Common myeloid progenitor, CD34-positive (primary cell): ENCODE results near the gene ITGA5.

Source experiments
- CTCF ChIA-PET: fragments of 350-600 bp; sonication (Branson Sonifier 250); formaldehyde crosslinking; loops from one replicate; lab custom pipeline; 2021; ENCODE audit warnings: antibody characterized with exemption; lab: Charles Lee
- POLR2A ChIA-PET: fragments of 350-600 bp; sonication (Branson Sonifier 250); formaldehyde crosslinking; loops from one replicate; lab custom pipeline; 2021; ENCODE audit warnings: antibody characterized with exemption; lab: Charles Lee
- DNase-seq, 3 donors: peaks; one replicate each; pipeline versions ENCODE4 v3.0.0 to v3.0.0-alpha.2; 2013
- H3K27ac ChIP-seq, 2 experiments: 1 replicate in 1 of 2; 2 replicates in 1 of 2; pipeline ENCODE4 v1.7.0; 2013; ENCODE audit warnings: inconsistent platforms in 2 of 2, low read length in 2 of 2, mild to moderate bottlenecking in 2 of 2, low read depth in 1 of 2, moderate library complexity in 1 of 2; ENCODE audit not compliant: severe bottlenecking in 2 of 2, insufficient read depth in 1 of 2, poor library complexity in 1 of 2
- H3K27me3 ChIP-seq, 5 experiments: replicated peaks in 2 of 5; 1 replicate in 3 of 5; 2 replicates in 2 of 5; pipeline versions ENCODE4 v1.6.1 to v1.7.0; 2013; ENCODE audit warnings: low read length in 4 of 5, mild to moderate bottlenecking in 2 of 5, moderate library complexity in 2 of 5, inconsistent platforms in 1 of 5; ENCODE audit not compliant: insufficient read depth in 5 of 5, control insufficient read depth in 4 of 5
- H3K36me3 ChIP-seq, 4 experiments: 1 replicate in 2 of 4; 2 replicates in 2 of 4; pipeline versions ENCODE4 v1.6.1 to v1.7.0; 2013; ENCODE audit warnings: low read length in 3 of 4, control low read depth in 1 of 4, mild to moderate bottlenecking in 1 of 4; ENCODE audit not compliant: control insufficient read depth in 4 of 4, insufficient read depth in 4 of 4
- H3K4me1 ChIP-seq, 4 experiments: 1 replicate in 3 of 4; 2 replicates in 1 of 4; pipeline versions ENCODE4 v1.6.1 to v1.7.1; 2013; ENCODE audit warnings: low read length in 3 of 4, mild to moderate bottlenecking in 3 of 4, control low read depth in 1 of 4, inconsistent platforms in 1 of 4, moderate library complexity in 1 of 4; ENCODE audit not compliant: control insufficient read depth in 4 of 4, insufficient read depth in 4 of 4; ENCODE audit errors: control extremely low read depth in 1 of 4
- H3K4me3 ChIP-seq, 7 experiments: 1 replicate in 4 of 7; 2 replicates in 3 of 7; pipeline versions ENCODE4 v1.5.1 to v1.7.0; 2013; ENCODE audit warnings: mild to moderate bottlenecking in 7 of 7, low read length in 6 of 7, moderate library complexity in 6 of 7, inconsistent platforms in 2 of 7, low read depth in 2 of 7, control low read depth in 1 of 7; ENCODE audit not compliant: insufficient read depth in 4 of 7, control insufficient read depth in 1 of 7; ENCODE audit errors: extremely low read depth in 1 of 7
- H3K9me3 ChIP-seq, 5 experiments: 1 replicate in 4 of 5; 2 replicates in 1 of 5; pipeline versions ENCODE4 v1.6.1 to v1.7.1; 2013; ENCODE audit warnings: low read length in 4 of 5, mild to moderate bottlenecking in 2 of 5, inconsistent platforms in 1 of 5, low read depth in 1 of 5, moderate library complexity in 1 of 5; ENCODE audit not compliant: control insufficient read depth in 4 of 5, insufficient read depth in 2 of 5; ENCODE audit errors: control extremely low read depth in 1 of 5
- WGBS: methylation state at CpG from one replicate; pipeline ENCODE4 v1.1.5; 2013; ENCODE audit not compliant: insufficient coverage; 5-methylcytosine and 5-hydroxymethylcytosine counted together

The ITGA5 gene

GRCh38 chr12:54378796-54379397 lies 40.2 kb downstream of the ITGA5 start:
- WGBS = 66% methylated on average over 20 of the region's 49 CpGs
- no peak for DNase-seq
- Histone ChIP-seq H3K4me1 (peaks cover 0 to 15% (median 10%) of the 10 kb centered on the region in 4 experiments), H3K27ac (no peak overlapping the region), H3K27me3 (no peaks in the 10 kb centered on the region), H3K9me3 (no peaks in the 10 kb centered on the region), H3K4me3 (peak overlapping the region in 2 of 7 experiments; percentile 34 to 39), H3K36me3 (peaks cover 2 to 64% (median 15%) of the 10 kb centered on the region in 4 experiments)
- ChIA-PET POLR2A (interaction anchor here (1.1 kb wide), 1 partner anchor 61 kb away, joined by 3 read pairs; no protein-coding TSS in a partner anchor), CTCF (interaction anchor here (0.7 to 13.6 kb wide), 38 partner anchors 7 to 167 kb away, joined by 3 to 160 read pairs (median 5); partner anchors contain the start of genes CBX5 and NFE2)

GRCh38 chr12:54377797-54378515 lies 41.1 kb downstream of the ITGA5 start:
- no peak for DNase-seq
- H3K36me3 ChIP-seq = peaks cover 2 to 68% (median 19%) of the 10 kb centered on the region in 4 experiments
- no peaks in the 10 kb centered on the region for H3K27me3 ChIP-seq
- ChIA-PET CTCF (interaction anchor here (1.5 to 13.6 kb wide), 15 partner anchors 6 to 153 kb away, joined by 3 to 160 read pairs (median 16); no protein-coding TSS in a partner anchor), POLR2A (no interaction called here)
- 100% methylated on average over 2 of the region's 6 CpGs for WGBS
- H3K9me3 ChIP-seq = no peaks in the 10 kb centered on the region
- H3K4me3 ChIP-seq = no peak overlapping the region
- no peak overlapping the region for H3K27ac ChIP-seq
- peaks cover 0 to 7% (median 5%) of the 10 kb centered on the region in 4 experiments for H3K4me1 ChIP-seq

GRCh38 chr12:54377007-54377406 lies 42.1 kb downstream of the ITGA5 start:
- Histone ChIP-seq H3K36me3 (peaks cover 0 to 66% (median 19%) of the 10 kb centered on the region in 4 experiments), H3K27ac (no peak overlapping the region), H3K27me3 (no peaks in the 10 kb centered on the region), H3K9me3 (no peaks in the 10 kb centered on the region), H3K4me3 (no peak overlapping the region), H3K4me1 (peaks cover 0 to 10% (median 9%) of the 10 kb centered on the region in 4 experiments)
- DNase-seq = no peak
- ChIA-PET CTCF (interaction anchor here (1.0 to 13.6 kb wide), 5 partner anchors 16 to 132 kb away, joined by 3 to 160 read pairs (median 6); no protein-coding TSS in a partner anchor), POLR2A (no interaction called here)
- WGBS = 89% methylated on average over 1 of the region's 2 CpGs

GRCh38 chr12:54376596-54376995 lies 42.5 kb downstream of the ITGA5 start:
- ChIA-PET POLR2A (no interaction called here), CTCF (interaction anchor here (1.0 to 13.6 kb wide), 6 partner anchors 16 to 132 kb away, joined by 3 to 160 read pairs (median 4); no protein-coding TSS in a partner anchor)
- 92% methylated on average over 3 of the region's 4 CpGs for WGBS
- H3K27me3 ChIP-seq = no peaks in the 10 kb centered on the region
- no peak overlapping the region for H3K27ac ChIP-seq
- peaks cover 0 to 68% (median 20%) of the 10 kb centered on the region in 4 experiments for H3K36me3 ChIP-seq
- no peak for DNase-seq
- no peak overlapping the region for H3K4me3 ChIP-seq
- peaks cover 0 to 14% (median 13%) of the 10 kb centered on the region in 4 experiments for H3K4me1 ChIP-seq
- no peaks in the 10 kb centered on the region for H3K9me3 ChIP-seq

- Histone ChIP-seq H3K4me1 (peaks cover 0 to 17% (median 16%) of the 10 kb centered on the region in 4 experiments), H3K36me3 (peaks cover 0 to 73% (median 21%) of the 10 kb centered on the region in 4 experiments), H3K4me3 (no peak overlapping the region), H3K9me3 (no peaks in the 10 kb centered on the region), H3K27ac (no peak overlapping the region), H3K27me3 (no peaks in the 10 kb centered on the region)
- no CpG with 5 or more reads among the region's 2 CpGs for WGBS
- ChIA-PET POLR2A (interaction anchor here (0.6 kb wide), 1 partner anchor 16 kb away, joined by 4 read pairs; no protein-coding TSS in a partner anchor), CTCF (interaction anchor here (0.7 to 13.6 kb wide), 7 partner anchors 9 to 159 kb away, joined by 3 to 160 read pairs (median 6); partner anchors contain the start of gene ZNF385A)
- DNase-seq = no peak
These were observed 43.8 kb downstream of the ITGA5 start for GRCh38 chr12:54375259-54375579.

- H3K36me3 ChIP-seq = peaks cover 0 to 72% (median 21%) of the 10 kb centered on the region in 4 experiments
- ChIA-PET POLR2A (no interaction called here), CTCF (interaction anchor here (0.7 to 13.6 kb wide), 8 partner anchors 10 to 158 kb away, joined by 3 to 160 read pairs (median 6); partner anchors contain the start of gene ZNF385A)
- H3K9me3 ChIP-seq = no peaks in the 10 kb centered on the region
- H3K4me1 ChIP-seq = peaks cover 0 to 19% (median 16%) of the 10 kb centered on the region in 4 experiments
- WGBS = 71% methylated on average over 1 of the region's 2 CpGs
- no peak for DNase-seq
- H3K4me3 ChIP-seq = no peak overlapping the region
- no peaks in the 10 kb centered on the region for H3K27me3 ChIP-seq
- no peak overlapping the region for H3K27ac ChIP-seq
These were observed 44.4 kb downstream of the ITGA5 start for GRCh38 chr12:54374562-54375258.
